GM21576 (cell line): ENCODE measurements around the gene KRTAP20-2.

Source experiments
- ATAC-seq: cut with Tn5 transposase; IDR thresholded peaks from one replicate; pipeline ENCODE4 v1.9.1; 2021; ENCODE audit warnings: mild to moderate bottlenecking, moderate library complexity; ENCODE audit not compliant: unreplicated experiment

Gene KRTAP20-2

GRCh38 chr21:30672985-30673650 is 38.1 kb downstream of the KRTAP20-2 start:
- no peak for ATAC-seq

- no peak for ATAC-seq
These were observed 39.3 kb downstream of the KRTAP20-2 start for GRCh38 chr21:30674312-30674711.

GRCh38 chr21:30676737-30677136 is 41.7 kb downstream of the KRTAP20-2 start:
- ATAC-seq: no peak

- no peak for ATAC-seq
These were observed 45.6 kb downstream of the KRTAP20-2 start for GRCh38 chr21:30680586-30680985.

- ATAC-seq: no peak
These were observed 49.5 kb downstream of the KRTAP20-2 start for GRCh38 chr21:30684506-30684905.
